HG03439 (cell line): ENCODE results near the gene ELMO2.

ENCODE experiments used
- ATAC-seq: cut with Tn5 transposase; IDR thresholded peaks from one replicate; pipeline ENCODE4 v1.9.1; 2021; ENCODE audit warnings: mild to moderate bottlenecking, moderate library complexity; ENCODE audit not compliant: unreplicated experiment

Gene ELMO2

GRCh38 chr20:46353500-46354206, 52.8 kb downstream of the ELMO2 start:
- ATAC-seq = no peak

DNA sequence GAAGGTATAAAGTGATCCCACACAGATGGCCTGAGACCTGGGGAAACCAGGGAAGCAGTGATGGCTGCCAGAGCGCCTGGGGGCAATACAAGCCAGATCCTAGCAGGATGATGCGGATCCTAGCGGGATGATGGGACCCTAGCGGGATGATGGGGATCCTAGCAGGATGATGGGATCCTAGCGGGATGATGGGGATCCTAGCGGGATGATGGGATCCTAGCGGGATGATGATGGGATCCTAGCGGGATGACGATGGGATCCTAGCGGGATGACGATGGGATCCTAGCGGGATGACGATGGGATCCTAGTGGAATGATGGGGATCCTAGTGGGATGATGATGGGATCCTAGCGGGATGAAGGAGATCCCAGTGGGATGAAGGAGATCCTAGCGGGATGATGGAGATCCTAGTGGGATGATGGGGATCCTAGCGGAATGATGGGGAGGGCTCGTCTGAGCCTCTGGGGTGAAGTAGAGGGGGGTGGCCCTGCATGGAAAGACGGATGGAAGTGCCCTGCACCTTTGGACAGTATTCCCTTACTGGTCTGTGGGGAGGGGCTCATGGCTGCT, 54.0 kb downstream of the ELMO2 start:
- ATAC-seq = no peak

DNA sequence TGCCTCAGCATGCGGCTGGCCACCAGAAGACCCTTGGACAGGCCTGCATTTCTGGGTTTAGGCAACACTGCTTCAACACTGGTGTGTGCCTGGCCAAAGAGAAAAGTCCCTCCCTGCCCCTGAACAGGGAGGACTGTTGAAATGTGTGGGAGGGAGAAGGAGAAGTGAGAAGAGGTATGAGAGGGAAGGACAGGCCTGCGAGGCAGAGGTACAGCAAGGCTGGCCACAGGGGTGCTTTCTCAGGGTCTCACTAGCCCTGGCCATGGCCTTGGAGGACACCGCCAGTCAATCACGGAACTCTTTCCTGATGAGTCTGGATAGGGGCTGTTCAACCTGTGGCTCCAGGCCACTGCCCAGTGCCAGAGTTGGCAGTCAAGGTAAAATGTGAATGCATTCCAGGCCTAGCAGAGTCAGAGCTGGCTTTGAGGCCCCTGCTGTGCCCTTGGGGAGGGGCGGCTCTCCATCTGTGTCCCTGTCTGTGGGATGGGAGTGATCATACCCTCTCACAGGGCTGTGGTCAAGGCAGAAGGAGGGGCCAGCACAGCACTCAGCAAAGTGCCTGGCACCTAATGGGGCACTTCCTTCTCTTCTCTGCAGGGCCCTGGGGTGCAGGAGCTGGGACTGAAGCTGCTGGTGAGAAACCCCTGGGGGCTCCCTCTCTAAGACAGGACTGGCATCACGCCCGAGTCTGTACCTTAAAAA, 54.9 kb downstream of the ELMO2 start:
- no peak for ATAC-seq

DNA sequence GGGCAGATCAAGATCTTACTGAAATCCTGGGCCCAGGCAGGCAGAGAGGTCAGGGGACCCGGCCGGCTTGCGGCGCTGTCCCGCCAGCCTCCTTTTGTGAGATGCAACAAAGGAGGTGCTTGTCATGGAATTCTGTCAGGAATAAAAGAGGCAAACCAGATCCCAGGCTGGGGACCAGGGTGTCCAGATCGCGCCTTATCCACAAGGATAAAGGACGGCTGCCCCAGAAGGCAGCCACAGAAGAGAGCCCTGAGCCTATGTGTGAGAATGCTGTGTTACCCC, 55.5 kb downstream of the ELMO2 start:
- ATAC-seq = no peak

- ATAC-seq = peak; percentile 58
Observed at GRCh38 chr20:46350201-46350985, 56.0 kb downstream of the ELMO2 start.

DNA sequence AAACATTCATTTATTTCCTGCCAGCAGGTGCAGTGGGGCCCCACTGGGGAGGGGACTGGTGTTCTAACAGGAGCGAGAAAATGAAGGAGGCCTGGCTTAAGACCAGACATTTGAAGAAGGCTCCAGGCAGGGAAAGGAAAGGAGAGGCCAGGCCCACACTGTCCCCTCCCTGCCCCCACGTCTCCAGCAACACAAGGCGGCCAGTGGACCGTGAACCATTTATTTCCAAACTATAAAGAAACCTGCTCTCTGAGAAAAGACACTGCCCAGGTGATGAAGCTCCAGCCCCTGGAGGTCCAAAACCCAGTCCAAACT, 56.7 kb downstream of the ELMO2 start:
- no peak for ATAC-seq

DNA sequence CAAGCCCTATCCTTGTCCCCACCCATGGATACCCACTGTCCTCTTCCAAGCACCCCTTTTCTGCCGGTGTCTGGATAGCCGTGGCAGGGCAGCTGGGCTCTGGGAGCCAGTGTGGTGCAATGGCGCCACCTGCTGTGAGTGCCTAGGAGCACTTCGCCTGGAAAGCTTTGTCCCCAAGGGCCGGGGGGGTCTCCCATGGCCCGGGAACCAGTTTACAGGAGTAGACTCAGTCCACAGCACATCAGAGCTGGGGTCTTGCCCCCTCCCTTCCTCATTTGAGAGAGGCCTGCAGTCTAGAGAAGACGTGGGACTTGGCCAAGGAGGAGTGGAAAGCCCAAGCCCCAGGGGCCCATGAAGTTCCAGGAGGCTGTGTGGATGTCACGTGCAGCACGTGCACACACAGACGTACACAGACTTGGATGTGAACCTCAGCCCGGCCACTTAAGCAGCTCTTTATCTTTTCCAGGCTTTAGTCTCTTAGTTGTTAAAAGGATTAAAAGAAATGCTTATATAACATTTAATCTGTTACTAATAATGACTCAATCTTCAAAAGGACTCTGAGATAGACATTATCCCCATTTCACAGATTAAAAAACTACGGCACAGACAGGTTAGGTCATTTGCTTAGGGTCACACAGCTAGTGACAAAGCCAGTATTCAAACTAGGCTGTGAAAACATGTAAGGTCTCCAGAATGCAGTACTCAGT, 57.2 kb downstream of the ELMO2 start:
- ATAC-seq = no peak

DNA sequence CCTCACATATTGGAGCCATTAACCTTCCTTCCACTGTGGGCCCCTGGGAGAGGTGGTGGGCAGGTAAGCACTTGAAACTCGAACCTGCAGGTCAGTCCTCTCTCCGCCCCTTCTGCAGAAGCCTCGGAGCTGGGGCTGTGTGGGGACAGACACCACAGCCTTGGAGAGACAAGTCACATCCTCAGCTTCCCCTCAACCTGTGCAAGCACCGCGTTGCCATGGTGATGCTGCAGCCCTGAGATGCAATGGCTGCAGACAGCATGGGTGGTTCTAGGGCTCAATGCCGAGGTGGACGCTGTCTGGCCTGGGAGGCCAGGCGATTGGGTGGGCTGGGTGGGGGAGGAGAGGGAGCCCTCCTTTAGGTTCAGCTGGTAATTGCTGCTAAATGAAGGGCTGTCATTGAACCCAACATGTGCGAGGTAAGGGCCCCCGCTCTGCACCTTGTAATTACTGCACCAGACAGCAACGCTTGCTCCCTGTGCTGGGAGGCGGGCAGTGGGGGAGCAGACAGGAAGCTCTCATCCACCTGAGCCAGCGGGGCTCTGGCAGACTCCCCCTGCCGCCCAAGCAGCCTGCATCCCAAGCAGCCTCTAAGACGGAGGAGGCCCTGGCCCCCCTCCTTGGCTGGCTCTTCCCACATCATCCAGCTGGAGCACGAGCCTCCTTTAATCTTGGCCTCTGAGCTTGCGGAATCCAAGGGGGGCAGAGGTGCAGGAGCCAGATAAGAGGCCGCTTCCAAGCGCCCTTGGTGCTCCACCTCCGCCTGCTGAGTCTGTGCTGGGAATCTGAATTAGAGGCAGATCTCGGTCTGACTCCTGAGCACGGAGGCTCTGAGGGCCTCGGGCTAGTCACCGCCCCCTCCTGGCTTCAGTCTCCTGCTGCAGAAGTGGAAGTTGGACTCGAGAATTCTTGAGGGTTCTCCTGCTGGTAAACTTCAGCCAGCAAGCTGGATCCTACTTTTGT, 58.3 kb downstream of the ELMO2 start:
- ATAC-seq = no peak

DNA sequence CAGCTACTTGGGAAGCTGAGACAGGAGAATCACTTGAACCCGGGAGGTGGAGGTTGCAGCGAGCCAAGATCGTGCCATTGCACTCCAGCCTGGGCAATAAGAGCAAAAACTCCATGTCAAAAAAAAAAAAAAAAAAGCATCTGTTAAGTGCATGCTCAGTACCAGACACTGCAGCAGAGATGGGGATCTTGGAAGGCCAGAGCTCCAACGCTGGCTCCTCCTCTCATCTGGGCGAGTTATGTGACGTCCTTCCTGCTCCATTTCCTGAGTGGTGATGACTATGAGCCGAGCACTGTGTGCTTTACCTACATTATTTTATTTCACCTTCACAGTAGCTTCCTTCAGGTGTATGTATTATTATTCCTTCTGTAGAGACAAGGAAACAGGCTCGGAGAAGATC, 59.6 kb downstream of the ELMO2 start:
- no peak for ATAC-seq

DNA sequence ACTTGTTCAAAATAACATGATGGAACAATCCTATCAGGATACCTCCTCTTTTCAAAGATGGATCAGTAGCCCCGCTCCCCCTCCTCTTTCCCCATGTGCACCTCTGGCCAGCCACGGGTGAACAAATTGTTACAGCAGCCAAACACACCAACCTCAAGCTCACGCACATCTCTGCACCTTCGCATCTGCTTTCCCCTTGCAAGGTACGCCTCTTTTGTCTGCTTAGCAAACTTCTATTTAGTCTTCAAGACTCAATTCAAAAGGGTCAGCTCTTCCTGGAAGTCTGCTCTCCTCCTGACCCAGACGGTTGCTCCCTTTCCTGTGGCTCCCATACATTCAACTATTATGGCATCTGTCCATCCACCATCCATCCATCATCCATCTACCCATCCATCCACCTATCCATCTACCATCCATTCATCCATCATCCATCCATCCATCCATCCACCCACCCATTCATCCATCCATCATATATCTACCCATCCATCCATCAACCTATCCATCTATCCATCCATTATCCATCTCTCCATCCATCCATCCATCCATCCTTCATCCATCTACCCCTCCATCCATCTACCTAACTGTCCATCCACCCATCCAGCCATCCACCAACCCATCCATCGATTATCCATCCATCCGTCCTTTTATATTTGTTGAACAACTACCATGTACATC, 61.8 kb downstream of the ELMO2 start:
- no peak for ATAC-seq

DNA sequence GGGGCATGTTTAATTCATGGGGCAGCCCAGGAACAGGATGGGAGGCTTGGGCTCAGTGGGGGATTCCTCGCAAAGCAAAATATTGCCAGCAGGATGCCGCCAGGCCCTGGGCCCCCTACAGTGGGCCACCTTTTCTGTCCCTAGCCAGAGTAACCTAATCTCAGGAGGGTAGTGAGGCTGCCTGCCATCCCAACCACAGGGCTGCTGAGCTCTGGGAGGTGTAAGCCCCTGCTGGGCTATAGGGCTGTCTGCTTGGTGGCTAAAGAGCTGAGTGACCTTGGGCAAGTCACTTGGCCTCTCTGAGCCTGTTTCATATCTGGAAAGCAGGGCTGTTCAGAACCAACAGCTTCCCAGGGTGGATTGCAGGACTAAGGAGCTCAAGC, 62.4 kb downstream of the ELMO2 start:
- no peak for ATAC-seq

DNA sequence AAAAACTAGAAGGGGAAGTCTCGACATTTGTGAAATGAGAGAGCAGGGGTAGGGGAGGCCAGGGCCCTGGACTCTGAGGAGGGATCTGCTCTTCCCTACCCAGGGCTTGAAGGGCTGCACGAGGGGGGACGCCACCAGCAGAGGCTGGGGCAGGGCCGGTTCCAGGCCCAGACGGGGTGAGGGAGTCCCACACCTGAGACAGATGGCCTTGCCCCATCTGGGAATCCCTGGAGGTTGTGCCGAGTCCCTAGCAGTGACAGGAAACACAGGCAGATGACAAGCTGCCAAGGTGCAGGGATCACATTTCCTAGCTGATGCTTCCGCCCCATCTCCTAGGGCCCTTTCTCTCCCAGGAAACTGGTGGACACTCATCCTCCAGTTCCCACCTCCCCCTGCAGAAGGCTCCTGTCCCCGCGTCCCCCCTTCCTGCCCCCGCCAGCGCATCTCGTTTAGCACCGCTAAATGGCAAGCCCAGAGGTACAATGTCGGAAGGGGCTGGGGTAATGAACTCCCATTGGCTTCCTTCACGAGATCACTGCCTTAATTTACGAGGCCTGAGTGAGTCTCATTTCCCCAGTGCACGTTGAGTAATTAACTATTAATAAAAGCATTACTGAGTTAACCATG, 63.0 kb downstream of the ELMO2 start:
- ATAC-seq = no peak

GRCh38 chr20:46342451-46343347, 63.7 kb downstream of the ELMO2 start:
- no peak for ATAC-seq

DNA sequence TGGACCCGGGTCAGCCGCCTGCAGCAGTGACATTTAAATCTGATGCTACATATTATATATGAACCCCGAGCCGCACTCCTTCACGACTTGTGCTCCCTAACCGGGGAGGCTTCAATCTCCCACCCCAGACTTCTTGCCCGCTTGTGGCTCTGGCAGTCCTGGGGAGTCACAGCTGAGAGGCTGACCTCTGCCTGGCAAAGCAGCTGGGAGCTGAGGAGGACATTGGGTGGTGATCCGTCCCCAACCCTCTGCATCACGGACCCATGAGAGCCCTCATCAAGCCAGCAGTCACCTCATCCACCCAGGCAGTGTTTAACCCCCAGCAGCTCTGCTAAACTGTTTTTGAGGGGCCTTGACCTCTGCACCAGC, 64.4 kb downstream of the ELMO2 start:
- ATAC-seq = no peak

- no peak for ATAC-seq
Observed at GRCh38 chr20:46341074-46342009, 65.1 kb downstream of the ELMO2 start.

DNA sequence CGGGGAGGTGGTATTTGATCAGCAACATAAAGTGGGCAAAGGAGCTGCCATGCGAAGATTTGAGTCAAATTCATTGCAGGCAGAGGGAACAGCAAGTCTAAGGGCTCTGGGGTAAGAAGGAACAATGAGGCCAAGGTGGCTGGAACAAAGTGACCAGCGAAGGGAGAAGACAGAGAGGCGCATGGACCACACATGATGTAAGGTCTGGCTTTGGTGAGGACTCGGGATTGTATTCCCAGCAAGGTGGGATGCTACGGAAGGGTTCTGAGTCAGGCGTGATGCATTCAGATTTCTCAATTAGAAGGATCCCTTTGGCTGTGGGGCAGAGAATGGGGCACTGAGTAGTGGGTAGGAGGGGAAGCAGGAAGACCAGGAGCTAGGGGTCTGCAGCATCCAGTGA, 67.4 kb downstream of the ELMO2 start:
- ATAC-seq = no peak

DNA sequence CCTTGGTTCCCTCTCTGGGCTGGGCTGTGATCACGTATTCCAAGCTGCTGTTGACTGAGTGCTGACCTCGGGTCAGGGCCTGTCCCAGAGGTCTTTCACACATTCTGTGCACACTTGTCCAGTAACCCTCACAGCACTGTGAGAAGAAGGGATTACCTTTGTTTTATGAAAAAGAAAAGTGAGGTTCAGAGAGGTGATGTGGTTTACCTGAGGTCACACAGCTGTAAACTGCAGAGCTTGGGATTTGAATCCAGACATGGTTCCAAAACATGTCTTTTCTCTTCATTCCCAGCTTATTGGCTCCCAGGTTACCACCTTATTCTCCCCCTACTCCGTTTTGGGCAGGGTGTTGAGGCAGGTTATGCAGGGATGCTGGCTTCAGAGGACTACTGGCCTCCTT, 69.7 kb downstream of the ELMO2 start:
- no peak for ATAC-seq
